GM19468 (cell line): Measurements from ENCODE around the gene SCCPDH.
"Not testable (repeated sequence)": the region's sequence is repeated elsewhere in the genome, so short reads cannot be mapped to it uniquely, and the experiment has no call there.

ENCODE experiments used
- ATAC-seq: cut with Tn5 transposase; IDR thresholded peaks from one replicate; pipeline ENCODE4 v1.9.1; 2021; ENCODE audit warnings: mild to moderate bottlenecking, moderate library complexity, moderate number of reproducible peaks; ENCODE audit not compliant: unreplicated experiment; ENCODE audit errors: extremely low read depth

SCCPDH gene

DNA sequence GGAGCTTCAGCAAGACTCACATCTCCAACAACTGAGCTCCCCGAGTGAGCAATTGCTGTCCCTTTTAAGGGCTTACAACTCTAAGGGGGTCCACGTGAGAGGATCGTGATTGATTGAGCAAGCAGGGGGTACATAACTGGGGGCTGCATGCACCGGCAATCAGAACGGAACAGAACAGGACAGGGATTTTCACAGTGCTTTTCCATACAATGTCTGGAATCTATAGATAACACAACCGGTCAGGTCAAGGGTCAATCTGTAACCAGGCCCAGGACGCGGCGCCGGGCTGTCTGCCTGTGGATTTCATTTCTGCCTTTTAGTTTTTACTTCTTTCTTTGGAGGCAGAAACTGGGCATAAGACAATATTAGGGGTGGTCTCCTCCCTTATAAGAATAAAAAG is 21.9 kb downstream of the SCCPDH start:
- ATAC-seq: not testable (repeated sequence)

GRCh38 chr1:246748006-246748405 is 23.8 kb downstream of the SCCPDH start:
- ATAC-seq: no peak

- no peak for ATAC-seq
These were observed 24.7 kb downstream of the SCCPDH start for GRCh38 chr1:246748867-246749266.

- ATAC-seq: no peak
These were observed 26.5 kb downstream of the SCCPDH start for GRCh38 chr1:246750752-246751151.

DNA sequence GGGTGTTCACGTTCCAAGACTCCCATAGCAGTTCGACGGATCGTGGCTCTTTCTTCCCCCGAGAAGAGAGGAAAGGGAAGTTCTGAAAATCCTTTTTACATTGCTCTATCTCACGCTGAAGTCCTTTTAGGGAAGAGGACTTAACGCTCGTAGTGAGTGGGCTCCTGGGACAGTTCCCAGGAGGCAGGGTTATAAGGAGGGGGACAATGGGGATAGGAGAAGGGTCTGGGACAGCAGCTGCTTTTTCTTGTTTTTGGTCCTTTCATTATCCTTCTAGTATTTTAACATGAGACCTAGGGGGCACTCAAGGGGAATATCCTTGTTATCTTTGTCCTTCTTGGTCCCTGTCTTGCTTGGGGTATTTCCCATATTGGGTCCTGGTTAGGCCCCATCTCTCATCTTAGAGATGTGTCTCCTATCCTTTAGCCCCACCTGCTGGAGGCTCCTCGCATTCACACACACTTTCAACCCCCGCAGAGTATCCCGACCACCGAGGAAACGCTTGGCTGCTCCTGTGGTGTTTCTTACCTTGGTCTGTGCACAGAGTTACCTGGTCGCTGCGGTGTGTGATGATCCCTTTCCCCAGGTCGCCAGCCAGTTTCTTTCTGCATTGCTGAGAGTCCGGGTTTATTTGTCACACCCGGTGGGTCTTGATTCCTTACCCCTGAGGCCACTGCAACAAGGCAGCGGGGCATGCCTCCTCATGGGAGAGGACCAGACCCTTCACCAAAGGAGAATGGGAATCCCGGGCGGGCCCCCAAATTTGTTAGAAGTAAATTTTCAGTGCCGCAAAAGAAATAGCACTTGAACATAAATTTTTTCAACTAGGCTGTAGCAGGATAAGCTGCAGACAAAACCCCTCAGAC is 29.7 kb downstream of the SCCPDH start:
- no peak for ATAC-seq

GRCh38 chr1:246755419-246755818 is 31.2 kb downstream of the SCCPDH start:
- ATAC-seq: no peak

GRCh38 chr1:246760422-246761347 is 36.5 kb downstream of the SCCPDH start:
- no peak for ATAC-seq

- ATAC-seq: no peak
These were observed 37.2 kb downstream of the SCCPDH start for GRCh38 chr1:246761396-246761795.

DNA sequence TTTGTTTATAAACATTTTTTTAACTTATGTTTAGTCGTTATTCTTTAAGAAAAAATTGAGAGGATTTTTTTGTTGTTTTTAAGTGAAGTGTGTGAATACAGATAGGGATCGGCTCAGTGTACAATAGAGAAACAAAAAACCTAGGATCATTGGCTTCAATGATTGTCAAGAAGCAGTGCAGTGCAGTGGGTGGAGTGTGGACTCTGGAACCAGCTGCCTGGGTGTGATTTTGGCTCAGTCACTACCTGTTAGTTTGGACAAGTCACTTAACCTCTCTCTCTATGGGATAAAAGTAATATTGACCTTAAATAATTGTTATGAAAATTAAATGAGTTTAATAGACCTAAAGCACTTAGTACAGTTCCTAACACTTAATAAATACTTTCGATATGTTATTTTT is 41.3 kb downstream of the SCCPDH start:
- ATAC-seq: no peak

DNA sequence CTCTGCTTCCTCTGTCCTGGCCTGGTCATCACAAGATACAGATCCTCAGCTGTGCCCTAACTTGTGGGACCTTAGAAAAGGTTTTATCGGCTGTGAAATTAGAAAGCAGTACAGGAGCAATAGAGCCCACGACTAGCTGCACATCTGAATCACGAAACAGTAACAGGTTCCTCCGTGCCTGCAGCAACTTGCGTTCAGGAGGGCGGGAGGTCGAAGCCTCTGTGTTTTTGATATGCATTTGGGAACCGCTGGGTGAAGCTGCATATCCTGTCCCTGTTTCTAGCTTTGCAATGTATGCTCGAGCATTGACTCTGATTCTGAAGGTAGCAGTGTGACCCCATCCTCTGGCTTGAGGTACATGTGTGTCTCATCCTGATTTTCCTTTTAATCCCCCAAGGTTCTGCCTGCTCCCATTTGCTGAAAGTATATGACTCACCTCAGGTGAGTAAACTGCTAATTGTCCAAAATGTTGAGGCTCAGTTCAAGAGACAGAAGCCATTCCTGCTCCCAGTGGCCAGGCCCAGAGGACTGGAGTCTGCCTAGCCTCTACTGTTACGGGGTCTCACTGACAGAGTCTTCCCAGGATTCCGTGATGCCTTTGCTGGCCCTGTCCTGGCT is 44.3 kb downstream of the SCCPDH start:
- ATAC-seq: no peak

- ATAC-seq: no peak
These were observed 45.1 kb downstream of the SCCPDH start for GRCh38 chr1:246769306-246769705.

GRCh38 chr1:246771366-246771765 is 47.2 kb downstream of the SCCPDH start:
- no peak for ATAC-seq

- no peak for ATAC-seq
These were observed 48.5 kb downstream of the SCCPDH start for GRCh38 chr1:246772686-246773085.

- peak; percentile 99 for ATAC-seq
These were observed 49.0 kb downstream of the SCCPDH start for GRCh38 chr1:246773213-246773641.

- ATAC-seq: no peak
These were observed 51.5 kb downstream of the SCCPDH start for GRCh38 chr1:246775531-246776385.

- ATAC-seq: no peak
These were observed 52.7 kb downstream of the SCCPDH start for GRCh38 chr1:246776923-246777322.

GRCh38 chr1:246778663-246779062 is 54.5 kb downstream of the SCCPDH start:
- no peak for ATAC-seq

DNA sequence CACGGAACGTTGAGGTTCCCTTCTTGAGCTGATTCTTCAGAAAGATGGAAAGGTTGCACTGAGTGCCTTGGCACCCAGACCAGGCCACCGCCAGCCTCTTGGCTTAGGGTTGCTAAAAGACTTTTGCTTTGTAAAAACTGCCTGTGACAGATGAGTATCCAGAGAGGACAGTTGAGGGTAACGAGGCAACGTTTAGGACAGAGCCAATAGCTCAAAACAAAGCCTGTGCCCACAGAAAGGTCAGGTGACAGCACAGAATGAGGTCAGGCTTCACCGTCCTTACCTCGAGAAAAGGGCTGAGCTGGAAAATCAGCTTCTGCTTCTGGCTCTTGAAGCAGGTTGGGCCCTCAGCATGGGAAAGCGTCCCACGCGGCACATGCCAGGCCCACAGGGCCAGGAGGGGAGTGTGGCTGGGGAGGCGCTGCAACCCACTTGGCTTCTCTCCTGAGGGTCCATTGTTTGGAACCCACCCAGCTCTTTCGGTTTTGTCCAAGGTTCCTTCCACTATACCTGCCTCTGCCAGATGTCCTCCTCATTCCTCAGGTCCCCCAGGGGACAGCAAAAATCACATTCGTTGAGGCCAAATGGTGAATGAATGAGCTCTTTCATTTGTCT is 55.5 kb downstream of the SCCPDH start:
- no peak for ATAC-seq

DNA sequence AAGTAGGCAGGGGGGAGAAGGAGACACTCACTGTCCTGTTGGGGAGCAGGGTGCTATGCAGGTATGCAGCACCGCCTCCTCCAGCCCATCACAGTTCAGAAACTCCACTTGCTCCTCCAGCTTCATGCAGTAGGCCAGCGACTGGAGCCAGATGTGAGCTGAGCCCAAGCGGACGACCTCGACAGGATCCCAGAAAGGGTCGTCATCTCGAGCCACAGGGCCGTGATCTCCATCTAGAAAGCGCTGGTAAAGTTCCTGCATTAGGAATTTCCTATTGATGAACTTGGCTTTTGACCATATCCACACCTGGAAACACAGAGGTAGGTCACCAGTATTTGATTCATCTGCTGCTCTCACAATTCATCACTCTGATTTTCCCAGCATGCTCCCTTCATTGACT is 56.1 kb downstream of the SCCPDH start:
- ATAC-seq: no peak
